GM12872 (cell line): ENCODE results near the gene LAMA2.

Experiments used
- CTCF ChIP-seq: IDR thresholded peaks from 3 replicates; pipeline ENCODE4 v1.5.1; 2011; ENCODE audit warnings: low read depth, mild to moderate bottlenecking, low read length, moderate library complexity; ENCODE audit not compliant: insufficient read depth

LAMA2 gene

DNA sequence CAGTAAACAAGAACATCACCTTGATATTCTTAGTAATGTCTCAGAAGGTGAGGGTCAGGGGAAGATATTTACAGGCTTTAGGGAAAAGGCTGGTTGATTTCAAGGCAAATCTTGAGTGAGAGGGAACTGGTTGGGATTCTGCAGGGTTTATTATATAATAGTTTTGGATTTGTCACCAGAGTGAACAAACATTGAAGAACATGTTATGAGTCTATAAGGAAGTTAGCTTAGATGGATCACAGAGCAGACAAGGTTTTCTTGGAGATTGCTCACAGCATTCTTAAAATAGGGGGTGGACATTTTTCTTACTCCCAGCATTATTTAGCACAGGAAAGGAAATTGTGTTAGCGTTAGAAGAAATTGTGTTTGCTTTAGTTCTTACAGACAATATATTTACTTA lies 324.9 kb downstream of the LAMA2 start:
- TF ChIP-seq CTCF: no peak

GRCh38 chr6:129208415-129209034 lies 325.6 kb downstream of the LAMA2 start:
- no peak for TF ChIP-seq CTCF

DNA sequence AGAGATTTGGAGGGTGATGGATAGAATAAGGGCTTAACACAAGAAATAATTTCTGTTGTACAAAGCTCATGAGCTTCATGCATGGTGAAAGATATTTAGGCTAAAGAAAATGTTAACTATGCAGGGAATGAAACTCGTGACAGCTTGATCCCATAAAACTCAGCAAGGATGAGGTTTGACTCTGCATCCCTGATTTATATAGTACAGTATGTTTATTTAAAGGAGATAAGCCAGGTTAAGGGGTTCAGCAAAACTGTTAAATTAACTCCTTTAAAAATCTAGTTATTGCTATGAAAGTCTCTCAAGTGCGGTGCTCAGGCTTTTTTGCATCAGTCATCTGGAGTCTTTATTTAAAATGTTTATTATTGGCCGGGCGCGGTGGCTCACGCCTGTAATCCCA lies 326.4 kb downstream of the LAMA2 start:
- no peak for TF ChIP-seq CTCF

GRCh38 chr6:129210684-129211083 lies 327.7 kb downstream of the LAMA2 start:
- no peak for TF ChIP-seq CTCF

- no peak for TF ChIP-seq CTCF
Measured at GRCh38 chr6:129211626-129212025, 328.7 kb downstream of the LAMA2 start.

- TF ChIP-seq CTCF: no peak
Measured at GRCh38 chr6:129212081-129212480, 329.1 kb downstream of the LAMA2 start.

DNA sequence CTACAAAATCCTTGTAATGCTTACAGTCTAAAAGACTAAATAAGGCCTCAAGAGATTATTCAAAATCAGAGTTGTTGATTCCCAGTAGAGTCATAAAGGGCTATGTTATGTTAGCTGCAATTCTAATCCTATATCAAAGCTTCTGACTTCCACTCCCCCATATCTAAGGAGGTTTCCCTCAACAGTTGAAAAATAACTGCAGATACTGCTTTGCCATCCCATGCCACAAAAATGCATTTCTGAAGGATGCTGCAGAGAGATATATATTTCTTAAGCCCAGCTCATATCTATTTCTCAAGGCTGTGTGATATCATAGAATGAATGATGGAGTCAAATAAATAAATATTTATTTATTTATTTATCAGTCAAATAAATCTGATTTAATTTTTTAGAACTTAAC lies 332.3 kb downstream of the LAMA2 start:
- no peak for TF ChIP-seq CTCF
